GM23248 (cell line): ENCODE measurements around the gene MRPL38. TPM values are rescaled to one million over a fixed set of nuclear protein-coding genes. Genes with fewer than 3 reads are reported as not detected.

Experiments used
- DNase-seq: peaks from one replicate; pipeline ENCODE4 v3.0.0-alpha.2; 2015
- H2AFZ ChIP-seq: fragments of 200-600 bp; sonication (generic); 2 replicates; pipeline ENCODE4 v1.6.1; 2016; ENCODE audit warnings: antibody characterized with exemption
- H3F3A ChIP-seq: fragments of 200-600 bp; sonication (generic); 2 replicates; pipeline ENCODE4 v1.6.1; 2016; ENCODE audit warnings: mild to moderate bottlenecking, antibody characterized with exemption, mixed run types; ENCODE audit not compliant: insufficient read depth
- H3K27ac ChIP-seq: fragments of 200-600 bp; sonication (generic); 2 replicates; pipeline ENCODE4 v1.5.1; 2016; ENCODE audit warnings: mild to moderate bottlenecking
- H3K27me3 ChIP-seq: fragments of 200-600 bp; sonication (generic); replicated peaks from 2 replicates; pipeline ENCODE4 v1.6.1; 2016; ENCODE audit warnings: mild to moderate bottlenecking; ENCODE audit not compliant: insufficient read depth
- H3K36me3 ChIP-seq: fragments of 200-600 bp; sonication (generic); 2 replicates; pipeline ENCODE4 v1.6.1; 2016; ENCODE audit warnings: low read depth, mild to moderate bottlenecking
- H3K4me1 ChIP-seq: fragments of 200-600 bp; sonication (generic); 2 replicates; pipeline ENCODE4 v1.6.1; 2016; ENCODE audit warnings: mild to moderate bottlenecking; ENCODE audit not compliant: insufficient read depth
- H3K4me2 ChIP-seq: fragments of 200-600 bp; sonication (generic); one replicate; pipeline ENCODE4 v1.6.1; 2016; ENCODE audit warnings: mild to moderate bottlenecking; ENCODE audit not compliant: unreplicated experiment
- H3K4me3 ChIP-seq: fragments of 200-600 bp; sonication (generic); 2 replicates; pipeline ENCODE4 v1.5.1; 2016; ENCODE audit warnings: mild to moderate bottlenecking
- H3K79me2 ChIP-seq: fragments of 200-600 bp; sonication (generic); 2 replicates; pipeline ENCODE4 v1.6.1; 2016; ENCODE audit warnings: mild to moderate bottlenecking; ENCODE audit not compliant: insufficient read depth
- H3K9ac ChIP-seq: fragments of 200-600 bp; sonication (generic); 2 replicates; pipeline ENCODE4 v1.6.1; 2016; ENCODE audit warnings: mild to moderate bottlenecking
- H3K9me2 ChIP-seq: fragments of 200-600 bp; sonication (generic); 2 replicates; pipeline ENCODE4 v1.6.1; 2016; ENCODE audit warnings: mixed run types, mild to moderate bottlenecking, moderate library complexity; ENCODE audit not compliant: insufficient read depth
- H3K9me3 ChIP-seq: fragments of 200-600 bp; sonication (generic); one replicate; pipeline ENCODE4 v1.6.1; 2017; ENCODE audit warnings: low read depth
- H4K20me1 ChIP-seq: fragments of 200-600 bp; sonication (generic); 2 replicates; pipeline ENCODE4 v1.6.0; 2016; ENCODE audit not compliant: insufficient read depth
- EZH2 ChIP-seq: fragments of 200-600 bp; sonication (generic); IDR thresholded peaks from 2 replicates; pipeline ENCODE4 v1.6.1; 2018; ENCODE audit warnings: antibody characterized with exemption, mild to moderate bottlenecking; ENCODE audit not compliant: insufficient read depth, poor library complexity, severe bottlenecking
- EZH2phosphoT487 ChIP-seq: fragments of 200-600 bp; sonication (generic); IDR thresholded peaks from 2 replicates; pipeline ENCODE4 v1.6.1; 2018; ENCODE audit warnings: antibody characterized with exemption, moderate library complexity, mild to moderate bottlenecking, low read depth; ENCODE audit not compliant: insufficient read depth
- WGBS, 2 experiments: methylation state at CpG; one replicate each; pipeline ENCODE4 v1.1.6; 2015 to 2017; ENCODE audit warnings: low lambda C conversion rate in 2 of 2, low coverage in 1 of 2; ENCODE audit errors: missing lambda C conversion rate in 2 of 2; 5-methylcytosine and 5-hydroxymethylcytosine counted together
- in situ Hi-C: fragments of 300-500 bp; cut with MboI; formaldehyde crosslinking; loops from 2 replicates; pipeline ENCODE4 v1.15.0; 2020
- polyA plus RNA-seq: library from polyadenylated mRNA; unstranded; fragments of >200 nt; fragmentation: Nextera tagmentation; extraction: Ambion mirVana; gene quantifications from 2 replicates; pipeline ENCODE4 v1.2.1, GENCODE V29; 2016
- total RNA-seq: library from RNA; depleted of rRNA; stranded (reverse); fragments of >200 nt; shearing (Covaris generic); gene quantifications from 2 replicates; pipeline ENCODE4 v1.2.3, GENCODE V29; 2014

The MRPL38 gene
- total and polyA plus RNA-seq, 2 experiments from 2014 or later = 18.8 to 51.9 TPM

GRCh38 chr17:75885431-75885830, 19.3 kb downstream of the MRPL38 start:
- Histone ChIP-seq H3K4me2 (no peak overlapping the region), H4K20me1 (no peaks in the 10 kb centered on the region), H3K4me1 (no peaks in the 10 kb centered on the region), H3K79me2 (no peaks in the 10 kb centered on the region), H2AFZ (no peak overlapping the region), H3K9ac (no peak overlapping the region), H3K36me3 (no peaks in the 10 kb centered on the region), H3K9me2 (no peaks in the 10 kb centered on the region), H3K27ac (no peak overlapping the region), H3K9me3 (no peaks in the 10 kb centered on the region), H3F3A (peaks cover 7% of the 10 kb centered on the region; the same call in 1 of the 2 replicates), H3K27me3 (no peaks in the 10 kb centered on the region), H3K4me3 (no peak overlapping the region)
- in situ Hi-C loops = no loop called here
- TF ChIP-seq EZH2 (no peak), EZH2phosphoT487 (no peak)
- 85 to 88% methylated on average over 8 of the region's 8 CpGs for WGBS, 2 experiments
- no peak for DNase-seq

- no peak for DNase-seq
- Histone ChIP-seq H3F3A (0 out of 2 replicates have a peak, but pooled peaks cover 8% of the 10 kb centered on the region), H3K27me3 (peaks cover 12% of the 10 kb centered on the region), H3K9ac (no peak overlapping the region), H3K79me2 (no peaks in the 10 kb centered on the region), H3K9me2 (no peaks in the 10 kb centered on the region), H4K20me1 (no peaks in the 10 kb centered on the region), H3K4me3 (no peak overlapping the region), H3K27ac (no peak overlapping the region), H3K4me2 (no peak overlapping the region), H3K9me3 (no peaks in the 10 kb centered on the region), H3K4me1 (peaks cover 5% of the 10 kb centered on the region; the same call in 1 of the 2 replicates), H2AFZ (no peak overlapping the region), H3K36me3 (no peaks in the 10 kb centered on the region)
- in situ Hi-C loops = no loop called here
- 35 to 39% methylated on average over 15 of the region's 15 CpGs for WGBS, 2 experiments
- TF ChIP-seq EZH2phosphoT487 (no peak), EZH2 (no peak)
These were observed 22.8 kb downstream of the MRPL38 start for GRCh38 chr17:75881678-75882454.

DNA sequence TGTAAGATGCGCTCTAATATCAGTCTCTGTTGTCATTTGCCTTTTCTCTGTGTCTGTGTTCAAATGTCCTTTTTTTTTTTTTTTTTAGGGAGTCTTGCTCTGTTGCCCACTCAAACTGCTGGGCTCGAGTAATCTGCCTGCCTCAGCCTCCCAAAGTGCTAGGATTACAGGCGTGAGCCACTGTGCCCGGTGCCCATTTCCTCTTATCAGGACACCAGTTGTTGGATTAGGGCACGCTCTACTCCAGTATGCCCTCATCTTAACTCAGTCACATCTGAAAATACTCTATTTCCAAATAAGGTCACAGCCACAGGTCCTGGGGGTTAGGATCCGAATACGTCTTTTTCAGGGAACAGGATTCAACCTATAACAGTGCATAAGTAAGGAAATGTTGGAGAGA, 24.4 kb downstream of the MRPL38 start:
- H3K27me3 ChIP-seq = peaks cover 12% of the 10 kb centered on the region
- WGBS, 2 experiments = 55 to 61% methylated on average over 7 of the region's 7 CpGs
- no peaks in the 10 kb centered on the region for H3K9me3 ChIP-seq
- no peak overlapping the region for H2AFZ ChIP-seq
- 0 out of 2 replicates have a peak, but pooled peaks cover 11% of the 10 kb centered on the region for H3F3A ChIP-seq
- no peak overlapping the region for H3K4me3 ChIP-seq
- H3K9me2 ChIP-seq = no peaks in the 10 kb centered on the region
- in situ Hi-C loops = no loop called here
- DNase-seq = no peak
- H3K79me2 ChIP-seq = no peaks in the 10 kb centered on the region
- no peak for TF ChIP-seq EZH2phosphoT487
- no peak for TF ChIP-seq EZH2
- no peak overlapping the region for H3K4me2 ChIP-seq
- no peaks in the 10 kb centered on the region for H4K20me1 ChIP-seq
- H3K27ac ChIP-seq = no peak overlapping the region
- no peak overlapping the region for H3K9ac ChIP-seq
- no peaks in the 10 kb centered on the region for H3K36me3 ChIP-seq
- peaks cover 20% of the 10 kb centered on the region for H3K4me1 ChIP-seq

DNA sequence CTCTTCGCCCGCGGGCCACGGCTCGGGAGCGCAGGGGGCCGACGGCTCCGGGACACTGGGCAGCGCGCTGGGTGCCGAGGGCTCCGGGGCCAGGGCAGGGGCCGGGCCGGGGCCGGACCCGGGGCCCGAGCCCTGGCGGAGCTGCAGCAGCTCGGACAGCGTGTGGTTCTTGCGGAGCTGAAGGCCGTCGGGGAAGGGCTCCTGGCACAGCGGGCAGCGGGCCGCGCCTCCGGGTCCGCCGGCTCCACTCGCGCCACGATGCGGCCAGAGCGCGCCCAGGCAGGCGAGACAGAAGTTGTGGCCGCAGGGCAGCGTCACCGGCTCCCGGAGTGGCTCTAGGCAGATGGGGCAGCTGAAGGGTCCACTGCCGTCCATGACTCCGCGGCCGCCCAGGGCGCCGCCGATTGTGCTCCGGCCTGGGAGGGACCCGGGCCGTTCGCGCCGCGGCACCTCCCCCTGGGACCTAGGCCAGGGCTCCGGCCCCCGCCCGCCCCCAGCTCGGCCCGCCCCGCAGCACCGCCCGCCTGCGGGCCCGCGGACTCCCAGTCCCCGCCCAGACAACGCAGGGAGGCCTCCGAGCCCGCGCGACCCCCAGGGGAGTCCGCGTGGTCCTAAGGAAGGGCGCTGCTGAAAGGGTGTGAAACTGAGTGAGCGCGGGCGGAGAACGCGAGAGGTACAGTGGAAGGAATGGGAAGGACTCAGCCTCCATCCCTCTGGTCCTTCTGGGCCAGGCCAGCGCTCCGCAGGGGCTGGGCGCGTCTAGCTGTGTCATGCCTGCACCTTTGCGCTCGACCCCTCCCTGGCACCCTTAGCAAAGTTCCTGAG, 26.3 kb downstream of the MRPL38 start, which contains the start of gene TRIM47:
TSS of gene TRIM47 (minus strand) at position 408 of the 825 bp plus-strand sequence. CDS start at position 375, 33 bp downstream.
- Histone ChIP-seq H2AFZ (peak within 1 kb of the TSS; percentile 67), H3K4me2 (peak within 1 kb of the TSS; percentile 62), H3K9ac (peak within 1 kb of the TSS; percentile 75), H3F3A (0 out of 2 replicates have a peak, but pooled peaks cover 11% of the 10 kb centered on the region), H4K20me1 (no peaks in the 10 kb centered on the region), H3K4me3 (peak within 1 kb of the TSS; percentile 63), H3K27ac (peak within 1 kb of the TSS; percentile 41), H3K27me3 (peaks cover 12% of the 10 kb centered on the region), H3K4me1 (peaks cover 20% of the 10 kb centered on the region), H3K9me3 (no peaks in the 10 kb centered on the region), H3K79me2 (no peaks in the 10 kb centered on the region), H3K9me2 (no peaks in the 10 kb centered on the region), H3K36me3 (no peaks in the 10 kb centered on the region)
- DNase-seq = peak; percentile 72
- TF ChIP-seq EZH2phosphoT487 (no peak), EZH2 (no peak)
- WGBS, 2 experiments = 5 to 8% methylated on average over 39 to 68 of the region's 87 CpGs
- in situ Hi-C loops = no loop called here
